Measurements from ENCODE around the gene ATP2B2. TPM values are rescaled to one million over a fixed set of nuclear protein-coding genes. Genes with fewer than 3 reads are reported as not detected.

Gene ATP2B2
- total and polyA plus RNA-seq, 8 donors, result 0.11 to 0.75 (median 0.21) TPM

- no peak overlapping the region for H3K27ac ChIP-seq
- intact Hi-C loops (cut with DNase I), result no loop called here
- DNase-seq (no peak), ATAC-seq (peak in 1 of 4 donors; percentile 26), FAIRE-seq (no peak)
- 72 to 77% methylated on average over 21 of the region's 21 CpGs for WGBS, 2 donors
- H3K9me3 ChIP-seq, result no peaks in the 10 kb centered on the region
- H3K4me3 ChIP-seq, result no peak overlapping the region
- no peak for TF ChIP-seq CTCF (IDR thresholded peaks at IDR 0.05)
- no peaks in the 10 kb centered on the region for H3K36me3 ChIP-seq
- H3K4me1 ChIP-seq, result no peaks in the 10 kb centered on the region
- no peaks in the 10 kb centered on the region for H3K27me3 ChIP-seq
These were observed 41.6 kb downstream of the ATP2B2 start for GRCh38 chr3:10463533-10464434.

- no peak for TF ChIP-seq CTCF (IDR thresholded peaks at IDR 0.05)
- DNase-seq (no peak), FAIRE-seq (no peak), ATAC-seq (no peak)
- H3K4me3 ChIP-seq, result no peak overlapping the region
- intact Hi-C loops (cut with DNase I), result no loop called here
- H3K36me3 ChIP-seq, result no peaks in the 10 kb centered on the region
- no peaks in the 10 kb centered on the region for H3K27me3 ChIP-seq
- H3K4me1 ChIP-seq, result no peaks in the 10 kb centered on the region
- no peaks in the 10 kb centered on the region for H3K9me3 ChIP-seq
- no peak overlapping the region for H3K27ac ChIP-seq
- 72 to 76% methylated on average over 10 of the region's 10 CpGs for WGBS, 2 donors
These were observed 42.5 kb downstream of the ATP2B2 start for GRCh38 chr3:10462641-10463532.

GRCh38 chr3:10460951-10461545 lies 44.3 kb downstream of the ATP2B2 start:
- intact Hi-C loops (cut with DNase I), result no loop called here
- ATAC-seq, result no peak
- FAIRE-seq, result no peak

More at GRCh38 chr3:10460951-10461545, 44.3 kb downstream of the ATP2B2 start:
- WGBS, 2 donors, result 64 to 70% methylated on average over 4 of the region's 4 CpGs
- Histone ChIP-seq H3K4me1 (no peaks in the 10 kb centered on the region), H3K27ac (no peak overlapping the region), H3K27me3 (no peaks in the 10 kb centered on the region), H3K4me3 (no peak overlapping the region), H3K36me3 (no peaks in the 10 kb centered on the region), H3K9me3 (no peaks in the 10 kb centered on the region)
- DNase-seq, result no peak
- no peak for TF ChIP-seq CTCF (IDR thresholded peaks at IDR 0.05)

Data from pancreas (tissue), 10 donors.